Measurements from ENCODE around the gene BTBD19. TPM values are rescaled to one million over a fixed set of nuclear protein-coding genes. Genes with fewer than 3 reads are reported as not detected.

The BTBD19 gene
- total RNA-seq, 1 donor from 2014 or later, result 51.2 TPM

GRCh38 chr1:44828841-44829440 is 20.6 kb downstream of the BTBD19 start:
- H3K9me3 Mint-ChIP-seq (ENCODE audit: unreplicated experiment), result no peaks in the 10 kb centered on the region
- no peaks in the 10 kb centered on the region for H3K4me1 Mint-ChIP-seq (ENCODE audit: unreplicated experiment)
- no peak overlapping the region for H3K27ac Mint-ChIP-seq (ENCODE audit: unreplicated experiment)
- no peak overlapping the region for H3K4me3 Mint-ChIP-seq (ENCODE audit: unreplicated experiment)
- no peak for TF ChIP-seq CTCF (IDR thresholded peaks at IDR 0.05)
- no peak for DNase-seq (ENCODE audit: extremely low spot score, unreplicated experiment)
- H3K27me3 Mint-ChIP-seq (ENCODE audit: unreplicated experiment), result no peaks in the 10 kb centered on the region
- H3K36me3 Mint-ChIP-seq (ENCODE audit: unreplicated experiment), result no peaks in the 10 kb centered on the region

DNA sequence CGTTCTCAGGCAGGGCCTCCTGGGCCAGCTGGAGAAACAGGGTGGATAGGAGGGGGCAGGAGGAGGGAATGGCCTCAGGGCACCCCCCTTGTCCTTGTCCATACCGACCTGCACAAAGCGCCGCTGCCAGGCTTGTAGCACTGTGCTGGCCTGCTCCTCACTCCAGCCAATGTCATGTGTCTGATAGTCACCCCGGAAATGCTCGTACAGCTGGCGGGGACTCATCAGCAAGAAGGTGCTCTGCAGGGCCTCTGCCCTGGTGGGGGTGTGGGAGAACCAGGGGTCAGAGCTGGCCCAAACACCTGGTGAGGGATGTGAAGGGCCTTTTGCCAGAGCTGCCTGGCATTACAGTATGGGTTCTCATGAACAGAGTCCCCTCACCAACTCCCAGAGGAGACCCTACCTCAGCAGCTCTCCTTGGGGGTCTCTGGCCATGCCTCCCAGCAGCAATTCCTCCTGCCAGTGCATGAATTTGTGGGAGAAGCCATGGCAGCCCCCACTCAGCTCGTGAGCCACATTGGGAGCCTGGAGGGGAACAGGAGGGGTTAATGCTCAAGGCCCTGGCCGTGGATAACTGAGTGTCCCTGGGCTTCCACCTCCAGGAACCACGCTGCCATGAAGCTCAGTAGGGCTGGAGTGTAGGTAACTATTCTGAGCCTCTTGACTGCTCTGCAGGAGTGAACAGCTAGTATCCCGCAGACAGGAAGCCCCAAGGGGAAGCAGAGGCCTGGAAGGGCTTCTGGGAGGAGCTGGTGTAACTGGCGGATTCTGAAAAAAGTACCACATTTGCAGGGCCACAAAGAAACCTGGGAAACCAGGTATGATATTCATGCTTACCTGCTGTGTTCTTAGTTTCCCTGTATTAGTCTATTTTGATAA is 21.4 kb downstream of the BTBD19 start:
- Mint-ChIP-seq H3K27ac (ENCODE audit: unreplicated experiment) (no peak overlapping the region), H3K36me3 (ENCODE audit: unreplicated experiment) (no peaks in the 10 kb centered on the region), H3K27me3 (ENCODE audit: unreplicated experiment) (no peaks in the 10 kb centered on the region), H3K4me1 (ENCODE audit: unreplicated experiment) (no peaks in the 10 kb centered on the region), H3K9me3 (ENCODE audit: unreplicated experiment) (no peaks in the 10 kb centered on the region), H3K4me3 (ENCODE audit: unreplicated experiment) (no peak overlapping the region)
- TF ChIP-seq CTCF (IDR thresholded peaks at IDR 0.05), result no peak
- DNase-seq (ENCODE audit: extremely low spot score, unreplicated experiment), result no peak

DNA sequence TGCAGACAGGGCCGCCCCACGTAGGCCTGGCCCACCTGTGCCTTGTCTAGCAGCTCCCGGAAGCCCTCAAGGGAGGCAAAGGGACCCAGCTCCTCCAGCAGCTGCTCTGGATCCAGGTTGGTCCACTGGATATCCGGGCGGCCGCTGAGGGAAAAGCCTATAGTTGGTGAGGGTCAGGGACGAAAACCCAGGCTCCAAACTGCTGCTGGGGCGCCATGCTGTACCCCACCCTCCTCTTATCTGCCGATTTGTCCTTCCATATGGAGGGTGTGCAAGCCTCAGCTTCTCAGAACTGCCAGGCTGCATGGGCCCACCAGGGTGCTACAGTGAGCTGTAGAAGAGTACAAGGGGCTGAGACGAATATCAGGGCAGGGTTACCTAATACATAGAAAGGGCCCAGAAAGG is 22.6 kb downstream of the BTBD19 start:
- H3K4me1 Mint-ChIP-seq (ENCODE audit: unreplicated experiment), result peaks cover 2% of the 10 kb centered on the region
- no peaks in the 10 kb centered on the region for H3K27me3 Mint-ChIP-seq (ENCODE audit: unreplicated experiment)
- no peak overlapping the region for H3K27ac Mint-ChIP-seq (ENCODE audit: unreplicated experiment)
- no peaks in the 10 kb centered on the region for H3K36me3 Mint-ChIP-seq (ENCODE audit: unreplicated experiment)
- DNase-seq (ENCODE audit: extremely low spot score, unreplicated experiment), result no peak
- H3K4me3 Mint-ChIP-seq (ENCODE audit: unreplicated experiment), result no peak overlapping the region
- no peak for TF ChIP-seq CTCF (IDR thresholded peaks at IDR 0.05)
- H3K9me3 Mint-ChIP-seq (ENCODE audit: unreplicated experiment), result no peaks in the 10 kb centered on the region

DNA sequence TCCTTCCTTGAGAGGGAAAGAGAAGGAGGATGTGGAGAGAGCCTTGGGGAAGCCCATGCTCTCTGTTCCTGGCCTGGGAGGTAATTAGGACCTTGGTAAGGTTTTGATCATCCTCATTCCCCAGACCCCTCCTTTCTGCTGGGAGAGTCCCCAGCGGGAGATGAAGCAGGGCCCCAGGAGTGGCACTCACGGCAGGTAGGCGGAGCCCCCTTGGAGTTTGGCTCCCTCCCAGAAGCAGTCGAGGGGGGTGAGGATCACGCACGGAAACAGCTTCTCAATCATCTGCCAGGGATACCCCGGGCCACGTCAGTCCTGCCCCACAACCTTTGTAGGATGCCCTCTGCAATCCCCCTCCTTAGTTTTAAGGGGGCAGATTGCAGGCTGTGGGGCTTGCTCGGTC is 23.2 kb downstream of the BTBD19 start:
- Mint-ChIP-seq H3K36me3 (ENCODE audit: unreplicated experiment) (no peaks in the 10 kb centered on the region), H3K4me3 (ENCODE audit: unreplicated experiment) (no peak overlapping the region), H3K27me3 (ENCODE audit: unreplicated experiment) (no peaks in the 10 kb centered on the region), H3K27ac (ENCODE audit: unreplicated experiment) (no peak overlapping the region), H3K9me3 (ENCODE audit: unreplicated experiment) (no peaks in the 10 kb centered on the region), H3K4me1 (ENCODE audit: unreplicated experiment) (peaks cover 5% of the 10 kb centered on the region)
- no peak for TF ChIP-seq CTCF (IDR thresholded peaks at IDR 0.05)
- no peak for DNase-seq (ENCODE audit: extremely low spot score, unreplicated experiment)

GRCh38 chr1:44832056-44832705 is 23.9 kb downstream of the BTBD19 start:
- Mint-ChIP-seq H3K4me1 (ENCODE audit: unreplicated experiment) (peaks cover 7% of the 10 kb centered on the region), H3K4me3 (ENCODE audit: unreplicated experiment) (no peak overlapping the region), H3K9me3 (ENCODE audit: unreplicated experiment) (no peaks in the 10 kb centered on the region), H3K27ac (ENCODE audit: unreplicated experiment) (no peak overlapping the region), H3K36me3 (ENCODE audit: unreplicated experiment) (no peaks in the 10 kb centered on the region), H3K27me3 (ENCODE audit: unreplicated experiment) (no peaks in the 10 kb centered on the region)
- DNase-seq (ENCODE audit: extremely low spot score, unreplicated experiment), result no peak
- no peak for TF ChIP-seq CTCF (IDR thresholded peaks at IDR 0.05)
